H7 (cell line): ENCODE measurements around the gene MRPL38. TPM values are rescaled to one million over a fixed set of nuclear protein-coding genes. Genes with fewer than 3 reads are reported as not detected.
A peak's percentile ranks its signal among the peaks of the same experiment; 100 is the strongest.
"Not testable (repeated sequence)": the region's sequence is repeated elsewhere in the genome, so short reads cannot be mapped to it uniquely, and the experiment has no call there.

Experiments used
- DNase-seq: peaks from one replicate; pipeline ENCODE4 v3.0.0; 2012
- H3K27me3 ChIP-seq: 2 replicates; pipeline ENCODE4 v1.6.0; 2011; ENCODE audit warnings: mild to moderate bottlenecking, low read length; ENCODE audit not compliant: control insufficient read depth, insufficient read depth
- H3K36me3 ChIP-seq: replicated peaks from 2 replicates; pipeline ENCODE4 v1.5.1; 2011; ENCODE audit warnings: low read length; ENCODE audit not compliant: control insufficient read depth, insufficient read depth
- H3K4me3 ChIP-seq: 2 replicates; pipeline ENCODE4 v1.5.1; 2011; ENCODE audit warnings: low read depth, mild to moderate bottlenecking, control low read depth, low read length, moderate library complexity; ENCODE audit not compliant: insufficient read depth
- total RNA-seq: library from RNA; depleted of rRNA; stranded (reverse); fragments of >200 nt; shearing (Covaris generic); gene quantifications from 2 replicates; pipeline ENCODE4 v1.2.3, GENCODE V29; 2014

Gene MRPL38
- total RNA-seq, 1 experiment from 2014 or later = 125 TPM

- Histone ChIP-seq H3K36me3 (peaks cover 14% of the 10 kb centered on the region), H3K27me3 (no peaks in the 10 kb centered on the region), H3K4me3 (peak overlapping the region; percentile 94)
- peak; percentile 90 for DNase-seq
Measured at GRCh38 chr17:75895370-75896155, 9.1 kb downstream of the MRPL38 start.

DNA sequence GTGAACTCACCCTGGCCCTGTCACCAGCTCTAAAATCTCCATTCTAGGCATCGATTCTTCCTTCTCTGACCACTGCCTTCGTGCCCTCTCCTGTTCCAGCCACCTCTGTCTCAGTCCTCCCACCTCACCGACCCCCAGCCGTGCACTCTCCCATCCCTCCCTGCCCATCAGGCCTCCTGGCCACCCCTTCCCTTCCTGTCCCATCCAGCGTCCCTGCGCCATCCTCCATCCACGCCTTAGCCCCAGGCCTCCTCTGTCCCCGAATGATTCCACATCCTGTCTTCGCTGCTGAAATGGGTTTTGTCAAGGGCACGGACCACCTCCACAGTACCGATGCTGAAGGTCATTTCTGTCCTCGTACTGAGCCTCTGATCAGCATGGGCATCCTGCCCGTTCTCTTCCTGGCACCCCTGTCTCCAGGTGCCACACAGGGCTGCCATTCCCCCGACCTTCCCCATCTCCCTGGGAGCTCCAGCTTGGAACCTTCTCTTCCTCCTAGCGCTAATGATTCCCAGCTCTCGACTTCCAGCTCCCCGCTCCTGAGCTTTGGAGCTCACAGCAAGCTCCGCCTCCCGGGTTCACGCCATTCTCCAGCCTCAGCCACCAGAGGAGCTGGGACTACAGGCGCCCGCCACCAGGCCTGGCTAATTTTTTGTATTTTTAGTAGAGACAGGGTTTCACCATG, 10.5 kb downstream of the MRPL38 start:
- peaks cover 8% of the 10 kb centered on the region for H3K36me3 ChIP-seq
- H3K4me3 ChIP-seq = no peak overlapping the region
- peak; percentile 70 for DNase-seq
- no peaks in the 10 kb centered on the region for H3K27me3 ChIP-seq

GRCh38 chr17:75893305-75894048, 11.2 kb downstream of the MRPL38 start:
- DNase-seq = no peak
- no peaks in the 10 kb centered on the region for H3K27me3 ChIP-seq
- peaks cover 7% of the 10 kb centered on the region for H3K36me3 ChIP-seq
- no peak overlapping the region for H3K4me3 ChIP-seq

- Histone ChIP-seq H3K4me3 (no peak overlapping the region), H3K27me3 (no peaks in the 10 kb centered on the region), H3K36me3 (peaks cover 7% of the 10 kb centered on the region)
- no peak for DNase-seq
Measured at GRCh38 chr17:75892556-75893224, 12.0 kb downstream of the MRPL38 start.

- H3K4me3 ChIP-seq = no peak overlapping the region
- no peaks in the 10 kb centered on the region for H3K27me3 ChIP-seq
- no peak for DNase-seq
- H3K36me3 ChIP-seq = peaks cover 7% of the 10 kb centered on the region
Measured at GRCh38 chr17:75891605-75892555, 12.8 kb downstream of the MRPL38 start.

DNA sequence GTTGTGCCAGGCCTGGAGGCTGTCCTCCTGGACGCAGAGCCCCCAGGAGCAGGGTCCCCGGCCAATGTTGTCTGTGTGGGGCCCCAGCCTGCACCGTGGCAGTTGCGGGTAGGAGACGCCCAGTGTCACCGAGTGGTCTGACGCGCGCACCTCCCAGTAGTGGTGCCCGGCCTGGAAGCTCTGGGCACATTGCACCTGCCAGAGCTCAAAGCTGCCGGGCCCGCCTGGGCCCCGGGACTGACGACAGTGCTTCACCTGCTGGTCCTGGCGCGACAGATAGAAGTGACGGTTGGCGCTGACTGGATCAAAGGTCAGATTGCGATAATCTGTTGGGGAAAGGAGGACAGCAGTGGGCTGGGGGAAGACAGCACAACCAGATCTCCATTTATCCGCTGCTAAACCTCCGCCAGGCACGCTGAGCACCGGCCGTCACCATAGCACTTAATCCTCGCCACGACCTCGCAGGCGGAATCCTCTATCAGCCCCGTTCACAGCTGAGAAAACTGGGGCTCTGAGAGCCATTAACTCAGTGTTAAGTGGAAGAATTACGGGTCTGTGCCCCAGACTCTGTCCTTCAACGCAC, 13.6 kb downstream of the MRPL38 start:
- Histone ChIP-seq H3K27me3 (no peaks in the 10 kb centered on the region), H3K4me3 (no peak overlapping the region), H3K36me3 (peaks cover 7% of the 10 kb centered on the region)
- DNase-seq = no peak

- no peaks in the 10 kb centered on the region for H3K27me3 ChIP-seq
- DNase-seq = no peak
- peaks cover 7% of the 10 kb centered on the region for H3K36me3 ChIP-seq
- no peak overlapping the region for H3K4me3 ChIP-seq
Measured at GRCh38 chr17:75889454-75889853, 15.2 kb downstream of the MRPL38 start.

GRCh38 chr17:75888484-75888883, 16.2 kb downstream of the MRPL38 start:
- Histone ChIP-seq H3K27me3 (no peaks in the 10 kb centered on the region), H3K4me3 (no peak overlapping the region), H3K36me3 (peaks cover 7% of the 10 kb centered on the region)
- DNase-seq = peak; percentile 47

- not testable (repeated sequence) for H3K27me3 ChIP-seq, H3K4me3 ChIP-seq, H3K36me3 ChIP-seq, DNase-seq
Measured at GRCh38 chr17:75885860-75886259, 18.8 kb downstream of the MRPL38 start.

- H3K36me3 ChIP-seq = peaks cover 2% of the 10 kb centered on the region
- no peak overlapping the region for H3K4me3 ChIP-seq
- DNase-seq = no peak
- H3K27me3 ChIP-seq = no peaks in the 10 kb centered on the region; the same call in 1 of the 2 replicates
Measured at GRCh38 chr17:75885431-75885830, 19.3 kb downstream of the MRPL38 start.

DNA sequence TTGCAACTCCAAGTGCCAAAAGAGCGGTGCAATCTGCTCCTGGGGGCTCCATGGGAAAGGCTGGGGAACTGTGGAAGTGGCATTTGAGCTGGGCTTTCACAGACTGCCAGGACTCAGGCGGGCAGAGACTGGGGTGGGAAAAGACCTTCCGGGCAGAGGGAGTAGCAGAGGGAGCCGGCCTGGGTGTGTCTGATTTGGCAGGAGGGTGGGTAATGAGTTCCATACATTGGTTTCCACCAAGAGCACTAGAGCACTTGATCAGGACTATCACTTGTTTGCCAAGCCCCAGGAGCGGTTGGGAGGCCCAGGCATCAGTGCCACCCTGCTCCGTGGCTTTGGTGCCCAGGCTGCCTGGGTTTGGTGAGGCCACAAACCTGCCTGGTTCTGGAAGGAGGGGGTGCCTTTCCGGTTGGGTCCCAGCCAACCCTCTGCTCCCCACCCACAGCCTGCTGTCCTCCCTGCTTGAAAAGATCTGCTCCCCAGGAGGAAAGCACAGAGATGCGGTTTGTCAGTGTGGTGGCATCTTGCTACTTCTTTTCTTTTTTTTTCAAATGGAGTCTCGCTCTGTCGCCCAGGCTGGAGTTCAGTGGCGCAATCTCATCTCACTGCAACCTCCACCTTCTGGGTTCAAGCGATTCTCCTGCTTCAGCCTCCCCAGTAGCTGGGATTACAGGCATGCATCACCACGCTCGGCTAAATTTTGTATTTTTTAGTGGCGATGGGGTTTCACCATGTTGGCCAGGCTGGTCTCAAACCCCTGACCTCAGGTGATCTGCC, 22.8 kb downstream of the MRPL38 start:
- Histone ChIP-seq H3K36me3 (no peaks in the 10 kb centered on the region), H3K27me3 (peaks cover 20% of the 10 kb centered on the region), H3K4me3 (no peak overlapping the region)
- DNase-seq = peak; percentile 29

- Histone ChIP-seq H3K27me3 (peaks cover 23% of the 10 kb centered on the region), H3K36me3 (no peaks in the 10 kb centered on the region), H3K4me3 (no peak overlapping the region)
- DNase-seq = no peak
Measured at GRCh38 chr17:75880266-75880665, 24.4 kb downstream of the MRPL38 start.
